ENCODE results near the gene STXBP4. TPM values are rescaled to one million over a fixed set of nuclear protein-coding genes. Genes with fewer than 3 reads are reported as not detected.

STXBP4 gene
- total RNA-seq, 1 experiment from 2014 or later: 13.6 TPM

- Histone ChIP-seq H3K4me1 (ENCODE audit: control insufficient read depth in 1 of 2, insufficient read depth in 2 of 2, low read length in 2 of 2) (no peaks in the 10 kb centered on the region), H3K9me2 (ENCODE audit: insufficient read depth) (no peaks in the 10 kb centered on the region), H3K4me3 (replicated peaks in 1 of 2; ENCODE audit: low read depth in 1 of 2, low read length in 2 of 2) (no peak overlapping the region), H2AFZ (ENCODE audit: low read depth, low read length, poor library complexity, severe bottlenecking) (no peak overlapping the region), H3K4me2 (ENCODE audit: low read length) (no peak overlapping the region), H3K9ac (ENCODE audit: low read length) (no peak overlapping the region), H3K79me2 (ENCODE audit: insufficient read depth, low read length) (no peaks in the 10 kb centered on the region), H3K27ac (ENCODE audit: low read depth, low read length) (no peak overlapping the region), H4K20me1 (ENCODE audit: insufficient read depth) (no peaks in the 10 kb centered on the region), H3K9me3 (ENCODE audit: control insufficient read depth in 1 of 2, insufficient read depth in 1 of 2, low read depth in 1 of 2, low read length in 2 of 2) (no peaks in the 10 kb centered on the region), H3K36me3 (ENCODE audit: control insufficient read depth in 1 of 2, insufficient read depth in 2 of 2, low read length in 2 of 2) (no peaks in the 10 kb centered on the region), H3K27me3 (ENCODE audit: insufficient read depth, low read length) (no peaks in the 10 kb centered on the region)
- TF ChIP-seq YY1 (IDR thresholded peaks at IDR 0.05; ENCODE audit: extremely low read depth, insufficient replicate concordance, low read depth, low read length) (no peak), MAX (IDR thresholded peaks at IDR 0.05) (no peak), ZBTB33 (IDR thresholded peaks at IDR 0.05; ENCODE audit: extremely low read depth, insufficient replicate concordance, low read length) (no peak), CBX3 (IDR thresholded peaks at IDR 0.05; ENCODE audit: low read depth) (no peak), REST (IDR thresholded peaks at IDR 0.05; ENCODE audit: low read depth) (no peak), ELF1 (IDR thresholded peaks at IDR 0.05; ENCODE audit: borderline replicate concordance, low read depth) (no peak), CEBPB (IDR thresholded peaks at IDR 0.05; ENCODE audit: low read depth) (no peak), SRF (IDR thresholded peaks at IDR 0.05; ENCODE audit: low read depth) (no peak), RAD21 (IDR thresholded peaks at IDR 0.05; ENCODE audit: low read depth) (no peak), EZH2phosphoT487 (IDR thresholded peaks at IDR 0.05; ENCODE audit: borderline replicate concordance) (no peak), ZFX (IDR thresholded peaks at IDR 0.05) (no peak)
- BruUV-seq (replicated peaks): no TSS peak
- intact Hi-C loops (cut with micrococcal nuclease): no loop called here
- CTCF ChIA-PET: no interaction called here
- ATAC-seq: no peak
- no peak for DNase-seq (ENCODE audit: low read depth, low spot score)
- RAD21 ChIA-PET (ENCODE audit: low non-redundant PET in 1 of 2, low total read pairs in 2 of 2, uncharacterized antibody in 2 of 2, unreplicated experiment in 2 of 2): no interaction called here
- POLR2A ChIA-PET: no interaction called here
These were observed 165.0 kb downstream of the STXBP4 start for GRCh38 chr17:55133583-55133982.
